Ovary (tissue), 3 donors: ENCODE results near the gene SAMM50.

ENCODE experiments used
- POLR2A ChIP-seq: fragments of 450-650 bp; IDR thresholded peaks from one replicate; pipeline ENCODE4 v1.6.1; 2017; ENCODE audit warnings: antibody characterized with exemption, mild to moderate bottlenecking, moderate library complexity
- TF ChIP-seq, protein P1 (sequence below), 3 donors: fragments of 450-650 bp in 2 of 3; fragments of 200-600 bp in 1 of 3; IDR thresholded peaks; one replicate each; pipeline versions ENCODE4 v1.5.1 to v1.8.0; 2016 to 2022; ENCODE audit warnings: antibody characterized with exemption in 3 of 3, mild to moderate bottlenecking in 1 of 3
- donor health status: DM: no; HTN: no; CAD: no.

DNA sequence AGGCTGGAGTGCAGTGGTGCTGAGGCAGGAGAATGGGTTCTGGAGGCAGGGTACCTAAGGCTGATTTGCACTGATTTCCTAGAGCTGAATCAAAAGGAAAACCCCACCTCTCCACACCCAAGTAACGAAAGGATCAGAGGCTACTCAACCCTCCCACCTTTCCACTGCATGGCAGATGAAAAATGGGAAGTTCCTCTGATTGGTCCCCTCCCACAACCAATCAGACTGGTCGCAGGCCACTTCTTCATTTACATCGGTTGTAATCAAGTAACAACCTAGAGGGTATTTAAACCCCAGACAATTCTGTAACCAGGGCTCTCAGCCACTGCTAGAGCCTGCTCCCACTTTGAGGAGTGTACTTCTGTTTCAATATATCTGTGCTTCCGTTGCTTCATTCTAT lies 50.3 kb downstream of the SAMM50 start:
- TF ChIP-seq, protein P1, sequence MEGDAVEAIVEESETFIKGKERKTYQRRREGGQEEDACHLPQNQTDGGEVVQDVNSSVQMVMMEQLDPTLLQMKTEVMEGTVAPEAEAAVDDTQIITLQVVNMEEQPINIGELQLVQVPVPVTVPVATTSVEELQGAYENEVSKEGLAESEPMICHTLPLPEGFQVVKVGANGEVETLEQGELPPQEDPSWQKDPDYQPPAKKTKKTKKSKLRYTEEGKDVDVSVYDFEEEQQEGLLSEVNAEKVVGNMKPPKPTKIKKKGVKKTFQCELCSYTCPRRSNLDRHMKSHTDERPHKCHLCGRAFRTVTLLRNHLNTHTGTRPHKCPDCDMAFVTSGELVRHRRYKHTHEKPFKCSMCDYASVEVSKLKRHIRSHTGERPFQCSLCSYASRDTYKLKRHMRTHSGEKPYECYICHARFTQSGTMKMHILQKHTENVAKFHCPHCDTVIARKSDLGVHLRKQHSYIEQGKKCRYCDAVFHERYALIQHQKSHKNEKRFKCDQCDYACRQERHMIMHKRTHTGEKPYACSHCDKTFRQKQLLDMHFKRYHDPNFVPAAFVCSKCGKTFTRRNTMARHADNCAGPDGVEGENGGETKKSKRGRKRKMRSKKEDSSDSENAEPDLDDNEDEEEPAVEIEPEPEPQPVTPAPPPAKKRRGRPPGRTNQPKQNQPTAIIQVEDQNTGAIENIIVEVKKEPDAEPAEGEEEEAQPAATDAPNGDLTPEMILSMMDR (IDR thresholded peaks at IDR 0.05): no peak
- TF ChIP-seq POLR2A: no peak
